PC-9 (cell line): ENCODE measurements around the gene PEF1. TPM values are rescaled to one million over a fixed set of nuclear protein-coding genes. Genes with fewer than 3 reads are reported as not detected.

Source experiments
- BruUV-seq: library from RNA; stranded (reverse); fragments of 400-500 nt; replicated peaks from 2 replicates; lab custom pipeline; 2021; lab: Mats Ljungman, UMichigan
- CTCF ChIA-PET: fragments of 300-600 bp; sonication (Branson Sonifier 250); formaldehyde crosslinking; loops from one replicate; lab custom pipeline; 2022; ENCODE audit warnings: antibody characterized with exemption; lab: Charles Lee
- POLR2A ChIA-PET: fragments of 300-600 bp; sonication (Branson Sonifier 250); formaldehyde crosslinking; loops from one replicate; lab custom pipeline; 2022; ENCODE audit warnings: antibody characterized with exemption; ENCODE audit not compliant: unreplicated experiment; lab: Charles Lee
- DNase-seq, 2 experiments: peaks; one replicate each; pipeline versions ENCODE4 v3.0.0 to v3.0.0-alpha.2; 2015 to 2022; ENCODE audit warnings: mixed read lengths in 1 of 2
- H2AFZ ChIP-seq: fragments of 200-600 bp; sonication (generic); 2 replicates; pipeline ENCODE4 v1.8.1; 2017; ENCODE audit warnings: antibody characterized with exemption
- H3F3A ChIP-seq: fragments of 200-600 bp; sonication (generic); 2 replicates; pipeline ENCODE4 v1.8.1; 2017; ENCODE audit warnings: antibody characterized with exemption, mild to moderate bottlenecking, low read depth; ENCODE audit not compliant: insufficient read depth
- H3K27ac ChIP-seq: fragments of 200-600 bp; sonication (generic); 2 replicates; pipeline ENCODE4 v1.6.1; 2016; ENCODE audit warnings: mixed run types
- H3K27me3 ChIP-seq: fragments of 200-600 bp; sonication (generic); 2 replicates; pipeline ENCODE4 v1.6.1; 2016; ENCODE audit warnings: low read depth, mixed run types; ENCODE audit not compliant: insufficient read depth
- H3K36me3 ChIP-seq: fragments of 200-600 bp; sonication (generic); 2 replicates; pipeline ENCODE4 v1.6.1; 2016; ENCODE audit warnings: low read depth, mixed run types
- H3K4me1 ChIP-seq: fragments of 200-600 bp; sonication (generic); replicated peaks from 2 replicates; pipeline ENCODE4 v1.6.1; 2016; ENCODE audit warnings: mixed run types; ENCODE audit not compliant: insufficient read depth
- H3K4me2 ChIP-seq: fragments of 200-600 bp; sonication (generic); 2 replicates; pipeline ENCODE4 v1.6.1; 2017; ENCODE audit warnings: mixed run types
- H3K4me3 ChIP-seq: fragments of 200-600 bp; sonication (generic); 2 replicates; pipeline ENCODE4 v1.6.1; 2016; ENCODE audit warnings: mixed run types
- H3K79me2 ChIP-seq: fragments of 200-600 bp; sonication (generic); 2 replicates; pipeline ENCODE4 v1.6.1; 2017; ENCODE audit warnings: low read depth, mixed run types
- H3K9me2 ChIP-seq: fragments of 200-600 bp; sonication (generic); 2 replicates; pipeline ENCODE4 v1.8.1; 2017; ENCODE audit warnings: mild to moderate bottlenecking; ENCODE audit not compliant: insufficient read depth
- H3K9me3 ChIP-seq: fragments of 200-600 bp; sonication (generic); 2 replicates; pipeline ENCODE4 v1.8.1; 2016; ENCODE audit warnings: low read depth; ENCODE audit not compliant: insufficient read depth
- H4K20me1 ChIP-seq: fragments of 200-600 bp; sonication (generic); 2 replicates; pipeline ENCODE4 v1.8.1; 2017; ENCODE audit not compliant: insufficient read depth
- EZH2 ChIP-seq: fragments of 200-600 bp; sonication (generic); IDR thresholded peaks from 2 replicates; pipeline ENCODE4 v1.8.0; 2017; ENCODE audit warnings: antibody characterized with exemption, low read depth
- intact Hi-C: fragments of 100-400 bp; cut with micrococcal nuclease; formaldehyde crosslinking; loops from one replicate; pipeline ENCODE4 v1.10.0; 2022; ENCODE audit not compliant: unreplicated experiment
- total RNA-seq: library from RNA; stranded (reverse); gene quantifications from 2 replicates; pipeline ENCODE4 v1.2.3, GENCODE V29; 2021
- TF ChIP-seq, protein P1 (sequence below): fragments of 200-600 bp; sonication (generic); conservative IDR thresholded peaks from 2 replicates; pipeline ENCODE4 v1.6.1; 2017; ENCODE audit warnings: mixed run types, antibody characterized with exemption, mild to moderate bottlenecking, moderate library complexity

PEF1 gene
- total RNA-seq, 1 experiment from 2014 or later: 40.3 TPM

DNA sequence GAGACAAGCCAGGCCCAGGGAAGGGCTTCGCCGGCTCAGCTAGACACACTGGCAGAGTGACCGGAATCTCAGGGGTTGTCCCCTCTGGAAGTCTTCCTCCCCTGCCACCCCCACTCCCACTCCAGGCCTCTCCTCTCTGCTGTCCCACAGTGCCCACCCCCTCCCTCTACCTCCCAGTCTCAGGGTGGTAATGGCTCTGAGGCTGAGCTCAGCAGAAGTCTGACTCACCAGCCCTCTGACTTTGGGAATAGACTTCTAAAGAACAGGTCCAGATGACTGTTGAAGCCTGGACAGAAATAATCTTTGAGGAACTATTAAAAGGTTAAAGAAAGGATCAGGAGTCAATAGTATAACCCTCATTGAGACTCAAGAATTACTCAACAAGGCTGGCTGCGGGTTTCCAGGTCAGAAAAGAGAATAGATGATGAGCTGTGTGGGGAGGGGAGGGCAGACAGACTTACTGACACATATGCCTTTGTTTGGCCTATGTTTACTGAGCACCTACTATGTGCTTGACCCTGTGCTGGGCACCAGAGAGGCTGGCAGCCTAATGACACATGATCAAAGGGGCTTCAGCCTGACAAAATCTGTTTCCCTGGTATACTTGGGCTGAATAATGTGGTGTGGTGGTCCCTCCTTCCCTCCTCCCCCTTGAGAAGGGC is 19.0 kb downstream of the PEF1 start:
- CTCF ChIA-PET: interaction anchor here (0.7 kb wide), 1 partner anchor 821 kb away, joined by 8 read pairs; no protein-coding TSS in a partner anchor
- no peak overlapping the region for H3K27ac ChIP-seq
- H3K4me2 ChIP-seq: no peak overlapping the region
- H3K36me3 ChIP-seq: peaks cover 25% of the 10 kb centered on the region
- H3K9me2 ChIP-seq: no peaks in the 10 kb centered on the region
- no peaks in the 10 kb centered on the region for H4K20me1 ChIP-seq
- DNase-seq: no peak
- no peak overlapping the region for H3K4me3 ChIP-seq
- H3F3A ChIP-seq: peaks cover 6% of the 10 kb centered on the region; the same call in 1 of the 2 replicates
- no peaks in the 10 kb centered on the region for H3K9me3 ChIP-seq
- POLR2A ChIA-PET: interaction anchor here (0.6 kb wide), 1 partner anchor 9 kb away, joined by 16 read pairs; no protein-coding TSS in a partner anchor
- TF ChIP-seq EZH2: no peak
- TF ChIP-seq, protein P1, sequence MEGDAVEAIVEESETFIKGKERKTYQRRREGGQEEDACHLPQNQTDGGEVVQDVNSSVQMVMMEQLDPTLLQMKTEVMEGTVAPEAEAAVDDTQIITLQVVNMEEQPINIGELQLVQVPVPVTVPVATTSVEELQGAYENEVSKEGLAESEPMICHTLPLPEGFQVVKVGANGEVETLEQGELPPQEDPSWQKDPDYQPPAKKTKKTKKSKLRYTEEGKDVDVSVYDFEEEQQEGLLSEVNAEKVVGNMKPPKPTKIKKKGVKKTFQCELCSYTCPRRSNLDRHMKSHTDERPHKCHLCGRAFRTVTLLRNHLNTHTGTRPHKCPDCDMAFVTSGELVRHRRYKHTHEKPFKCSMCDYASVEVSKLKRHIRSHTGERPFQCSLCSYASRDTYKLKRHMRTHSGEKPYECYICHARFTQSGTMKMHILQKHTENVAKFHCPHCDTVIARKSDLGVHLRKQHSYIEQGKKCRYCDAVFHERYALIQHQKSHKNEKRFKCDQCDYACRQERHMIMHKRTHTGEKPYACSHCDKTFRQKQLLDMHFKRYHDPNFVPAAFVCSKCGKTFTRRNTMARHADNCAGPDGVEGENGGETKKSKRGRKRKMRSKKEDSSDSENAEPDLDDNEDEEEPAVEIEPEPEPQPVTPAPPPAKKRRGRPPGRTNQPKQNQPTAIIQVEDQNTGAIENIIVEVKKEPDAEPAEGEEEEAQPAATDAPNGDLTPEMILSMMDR: no peak
- intact Hi-C loops: no loop called here
- H3K79me2 ChIP-seq: no peaks in the 10 kb centered on the region
- no peaks in the 10 kb centered on the region for H3K27me3 ChIP-seq
- no TSS peak for BruUV-seq
- H3K4me1 ChIP-seq: no peaks in the 10 kb centered on the region
- no peak overlapping the region for H2AFZ ChIP-seq

DNA sequence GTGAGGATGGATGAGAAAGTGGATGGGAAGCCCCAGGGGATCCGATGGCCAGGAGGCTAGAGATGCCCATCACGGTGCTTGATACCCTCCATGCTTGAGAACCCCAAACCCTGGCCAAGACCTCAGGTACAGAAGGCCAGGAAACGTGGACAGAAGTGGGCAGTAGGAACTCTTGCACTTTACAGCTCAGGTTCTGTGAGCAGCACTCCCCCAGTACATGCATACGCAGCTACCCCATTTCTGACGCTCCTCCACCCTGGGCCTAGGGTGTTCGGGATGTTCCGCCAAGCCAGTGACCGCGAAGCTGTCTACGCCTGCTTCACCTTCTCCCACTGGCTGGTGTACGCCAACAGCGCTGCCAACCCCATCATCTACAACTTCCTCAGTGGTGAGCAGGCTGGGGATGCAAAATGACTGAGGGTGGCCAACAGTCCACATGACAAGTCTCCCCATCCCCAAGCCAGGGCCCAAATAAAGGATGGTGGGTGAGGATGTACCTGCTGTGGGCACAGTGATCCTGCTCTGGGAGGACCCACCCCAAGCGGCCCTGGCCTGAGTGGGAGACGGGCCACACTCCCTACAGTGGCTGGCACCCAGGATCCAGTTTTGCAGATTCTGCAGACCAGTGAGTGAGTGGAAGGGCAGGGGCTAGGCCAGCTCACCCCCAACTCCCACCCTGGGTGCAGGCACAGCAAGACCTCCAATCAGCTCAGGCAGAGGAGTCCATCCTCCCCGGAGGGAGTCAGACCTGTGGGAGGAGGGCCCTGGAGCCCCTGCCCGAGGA is 19.8 kb downstream of the PEF1 start:
- Histone ChIP-seq H3K27ac (no peak overlapping the region), H3K79me2 (no peaks in the 10 kb centered on the region), H3K4me3 (no peak overlapping the region), H3K27me3 (no peaks in the 10 kb centered on the region), H3K36me3 (peaks cover 20% of the 10 kb centered on the region), H3K9me2 (no peaks in the 10 kb centered on the region), H3F3A (peaks cover 6% of the 10 kb centered on the region; the same call in 1 of the 2 replicates), H3K4me2 (no peak overlapping the region), H2AFZ (no peak overlapping the region), H4K20me1 (no peaks in the 10 kb centered on the region), H3K4me1 (no peaks in the 10 kb centered on the region), H3K9me3 (no peaks in the 10 kb centered on the region)
- CTCF ChIA-PET: no interaction called here
- intact Hi-C loops: no loop called here
- POLR2A ChIA-PET: no interaction called here
- DNase-seq: no peak
- no TSS peak for BruUV-seq
- TF ChIP-seq, protein P1: no peak
- TF ChIP-seq EZH2: no peak

DNA sequence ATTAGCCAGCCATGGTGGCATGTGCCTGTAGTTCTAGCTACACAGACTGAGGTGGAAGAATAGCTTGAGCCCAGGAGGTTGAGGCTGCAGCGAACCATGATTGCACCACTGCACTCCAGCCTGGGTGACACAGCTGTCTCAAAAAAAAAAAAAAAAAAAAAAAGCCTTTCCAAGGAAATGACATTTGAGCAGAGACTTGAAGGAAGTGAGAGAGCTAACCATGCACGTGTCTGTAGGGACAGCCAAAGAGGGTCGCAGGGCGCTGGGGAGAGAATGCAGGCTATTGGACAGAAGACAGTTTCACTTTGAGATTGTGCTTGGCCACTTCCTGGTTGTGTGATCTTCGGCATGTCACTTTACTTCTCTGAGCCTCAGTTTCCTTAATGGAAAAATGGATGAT is 20.4 kb downstream of the PEF1 start:
- Histone ChIP-seq H2AFZ (no peak overlapping the region), H3K4me2 (no peak overlapping the region), H3K36me3 (peaks cover 14% of the 10 kb centered on the region), H3K27ac (no peak overlapping the region), H3K4me3 (no peak overlapping the region), H3K9me2 (no peaks in the 10 kb centered on the region), H3K4me1 (no peaks in the 10 kb centered on the region), H3K79me2 (no peaks in the 10 kb centered on the region), H4K20me1 (no peaks in the 10 kb centered on the region), H3F3A (peaks cover 6% of the 10 kb centered on the region; the same call in 1 of the 2 replicates), H3K27me3 (no peaks in the 10 kb centered on the region), H3K9me3 (no peaks in the 10 kb centered on the region)
- no peak for DNase-seq
- POLR2A ChIA-PET: no interaction called here
- no TSS peak for BruUV-seq
- intact Hi-C loops: no loop called here
- TF ChIP-seq, protein P1: no peak
- TF ChIP-seq EZH2: no peak
- CTCF ChIA-PET: no interaction called here
